Activated CD4-positive, CD25-positive, alpha-beta regulatory T cell treated with anti-CD3 and anti-CD28 coated beads, Interleukin-2, amount 50 U/mL, for 16 hours (primary cell): ENCODE measurements around the gene C1QL3.

Experiments
- DNase-seq: peaks from one replicate; pipeline ENCODE4 v3.0.0-alpha.2; 2020; ENCODE audit warnings: low read depth, low spot score

The C1QL3 gene

GRCh38 chr10:16521311-16522016 lies at the start of gene C1QL3:
C1QL3 (minus strand) TSS chr10:16521879; CDS start chr10:16521065, 814 bp downstream.
- DNase-seq, result no peak

GRCh38 chr10:16570731-16571130 lies 49.1 kb upstream of the C1QL3 start:
- DNase-seq, result no peak

GRCh38 chr10:16566202-16566805 lies 44.6 kb upstream of the C1QL3 start:
- DNase-seq, result no peak

GRCh38 chr10:16565604-16566003 lies 43.9 kb upstream of the C1QL3 start:
- DNase-seq, result no peak

- no peak for DNase-seq
Observed at GRCh38 chr10:16562891-16563290, 41.2 kb upstream of the C1QL3 start.

GRCh38 chr10:16559236-16559773 lies 37.6 kb upstream of the C1QL3 start:
- DNase-seq, result no peak

- no peak for DNase-seq
Observed at GRCh38 chr10:16547973-16548372, 26.3 kb upstream of the C1QL3 start.

- no peak for DNase-seq
Observed at GRCh38 chr10:16545116-16545736, 23.5 kb upstream of the C1QL3 start.

- no peak for DNase-seq
Observed at GRCh38 chr10:16544591-16544990, 22.9 kb upstream of the C1QL3 start.

- no peak for DNase-seq
Observed at GRCh38 chr10:16544099-16544498, 22.4 kb upstream of the C1QL3 start.

- no peak for DNase-seq
Observed at GRCh38 chr10:16536155-16536554, 14.5 kb upstream of the C1QL3 start.

- DNase-seq, result no peak
Observed at GRCh38 chr10:16529853-16530252, 8.2 kb upstream of the C1QL3 start.

GRCh38 chr10:16527452-16527851 lies 5.8 kb upstream of the C1QL3 start:
- DNase-seq, result no peak

GRCh38 chr10:16520900-16521299 lies 779 bp downstream of the C1QL3 start:
- no peak for DNase-seq

- no peak for DNase-seq
Observed at GRCh38 chr10:16519908-16520861, 1.5 kb downstream of the C1QL3 start.

- DNase-seq, result no peak
Observed at GRCh38 chr10:16519250-16519907, 2.3 kb downstream of the C1QL3 start.

- no peak for DNase-seq
Observed at GRCh38 chr10:16518822-16519221, 2.9 kb downstream of the C1QL3 start.

- no peak for DNase-seq
Observed at GRCh38 chr10:16510843-16511242, 10.8 kb downstream of the C1QL3 start.

GRCh38 chr10:16509996-16510395 lies 11.7 kb downstream of the C1QL3 start:
- no peak for DNase-seq

GRCh38 chr10:16505161-16505560 lies 16.5 kb downstream of the C1QL3 start:
- no peak for DNase-seq

GRCh38 chr10:16497911-16498310 lies 23.8 kb downstream of the C1QL3 start:
- DNase-seq, result no peak
